CD14-positive monocyte (primary cell): ENCODE measurements around the gene NNMT. TPM values are rescaled to one million over a fixed set of nuclear protein-coding genes. Genes with fewer than 3 reads are reported as not detected.

ENCODE experiments used
- DNase-seq, 3 donors: peaks; one replicate each; pipeline ENCODE4 v3.0.0-alpha.2; 2011 to 2022
- H2AFZ ChIP-seq: 2 replicates; pipeline ENCODE4 v1.6.0; 2012; ENCODE audit warnings: mild to moderate bottlenecking, low read depth, low read length, inconsistent platforms; ENCODE audit not compliant: insufficient read depth, poor library complexity, severe bottlenecking
- H3K27ac ChIP-seq, 2 donors: 1 replicate in 1 of 2; 2 replicates in 1 of 2; pipeline ENCODE4 v1.5.1; 2012 to 2013; ENCODE audit warnings: low read length in 2 of 2, control low read depth in 1 of 2, inconsistent platforms in 1 of 2, low read depth in 1 of 2, mild to moderate bottlenecking in 1 of 2
- H3K27me3 ChIP-seq, 2 donors: one replicate each; pipeline versions ENCODE4 v1.6.0 to v1.6.1; 2011 to 2013; ENCODE audit warnings: low read length in 2 of 2; ENCODE audit not compliant: control insufficient read depth in 2 of 2, insufficient read depth in 2 of 2
- H3K36me3 ChIP-seq, 2 donors: replicated peaks in 1 of 2; 1 replicate in 1 of 2; 2 replicates in 1 of 2; pipeline versions ENCODE4 v1.5.1 to v1.6.1; 2012 to 2013; ENCODE audit warnings: low read length in 2 of 2, control low read depth in 1 of 2, inconsistent platforms in 1 of 2, mild to moderate bottlenecking in 1 of 2; ENCODE audit not compliant: insufficient read depth in 2 of 2, control insufficient read depth in 1 of 2
- H3K4me1 ChIP-seq, 2 donors: 1 replicate in 1 of 2; 2 replicates in 1 of 2; pipeline versions ENCODE4 v1.5.1 to v1.6.1; 2012 to 2013; ENCODE audit warnings: low read length in 2 of 2, control low read depth in 1 of 2, inconsistent platforms in 1 of 2, mild to moderate bottlenecking in 1 of 2, moderate library complexity in 1 of 2; ENCODE audit not compliant: insufficient read depth in 2 of 2, control insufficient read depth in 1 of 2
- H3K4me2 ChIP-seq: replicated peaks from 2 replicates; pipeline ENCODE3; 2012; ENCODE audit warnings: low read length, moderate library complexity, mild to moderate bottlenecking; ENCODE audit not compliant: poor library complexity, severe bottlenecking; ENCODE audit errors: extremely low read depth
- H3K4me3 ChIP-seq, 3 experiments: fragments of 200-600 bp in 1 of 3; sonication (generic) in 1 of 3; replicated peaks in 1 of 3; 1 replicate in 2 of 3; 2 replicates in 1 of 3; pipeline ENCODE4 v1.5.1; 2011 to 2013; ENCODE audit warnings: low read length in 3 of 3, mild to moderate bottlenecking in 3 of 3, control low read depth in 2 of 3, low read depth in 2 of 3, inconsistent platforms in 1 of 3, moderate library complexity in 1 of 3
- H3K79me2 ChIP-seq: 2 replicates; pipeline ENCODE4 v1.6.0; 2012; ENCODE audit warnings: mild to moderate bottlenecking, control low read depth, inconsistent platforms, low read length, moderate library complexity; ENCODE audit not compliant: insufficient read depth
- H3K9ac ChIP-seq: 2 replicates; pipeline ENCODE4 v1.6.0; 2017; ENCODE audit warnings: low read length, mild to moderate bottlenecking; ENCODE audit not compliant: insufficient read depth, poor library complexity, severe bottlenecking
- H3K9me3 ChIP-seq, 2 donors: replicated peaks in 1 of 2; 1 replicate in 1 of 2; 2 replicates in 1 of 2; pipeline versions ENCODE4 v1.5.1 to v1.6.1; 2012 to 2013; ENCODE audit warnings: low read length in 2 of 2, control low read depth in 1 of 2; ENCODE audit not compliant: control insufficient read depth in 1 of 2, insufficient read depth in 1 of 2
- H4K20me1 ChIP-seq: 2 replicates; pipeline ENCODE4 v1.6.0; 2012; ENCODE audit warnings: mild to moderate bottlenecking, low read length, control low read depth, moderate library complexity; ENCODE audit not compliant: insufficient read depth
- H3K27ac Mint-ChIP-seq, 7 donors: one replicate each; pipeline ENCODE4 v1.8.0; 2020; ENCODE audit warnings: mild to moderate bottlenecking in 7 of 7, mixed read lengths in 7 of 7, moderate library complexity in 6 of 7, inconsistent platforms in 2 of 7
- H3K27me3 Mint-ChIP-seq, 3 donors: one replicate each; pipeline ENCODE4 v1.8.0; 2021 to 2022; ENCODE audit warnings: low read depth in 3 of 3, mild to moderate bottlenecking in 3 of 3, mixed read lengths in 3 of 3, moderate library complexity in 3 of 3, inconsistent platforms in 1 of 3
- H3K36me3 Mint-ChIP-seq, 2 donors: one replicate each; pipeline ENCODE4 v1.8.0; 2020; ENCODE audit warnings: mixed read lengths in 2 of 2, inconsistent platforms in 1 of 2, mild to moderate bottlenecking in 1 of 2
- H3K4me1 Mint-ChIP-seq: one replicate; pipeline ENCODE4 v1.8.0; 2020; ENCODE audit warnings: mild to moderate bottlenecking, mixed read lengths
- H3K4me3 Mint-ChIP-seq, 2 donors: one replicate each; pipeline ENCODE4 v1.8.0; 2020; ENCODE audit warnings: mild to moderate bottlenecking in 2 of 2, mixed read lengths in 2 of 2, moderate library complexity in 1 of 2
- H3K9me3 Mint-ChIP-seq, 7 donors: one replicate each; pipeline ENCODE4 v1.8.0; 2020 to 2022; ENCODE audit warnings: mixed read lengths in 7 of 7, mild to moderate bottlenecking in 6 of 7, moderate library complexity in 6 of 7, inconsistent platforms in 2 of 7
- CTCF ChIP-seq: fragments of 200-600 bp; IDR thresholded peaks from one replicate; pipeline ENCODE4 v1.8.0; 2022; ENCODE audit warnings: antibody characterized with exemption, mild to moderate bottlenecking
- WGBS: methylation state at CpG from one replicate; pipeline ENCODE4 v1.1.5; 2013; ENCODE audit warnings: missing lambda C conversion rate; ENCODE audit not compliant: insufficient coverage; 5-methylcytosine and 5-hydroxymethylcytosine counted together
- intact Hi-C, 2 donors: fragments of 100-400 bp; cut with micrococcal nuclease; formaldehyde crosslinking; loops; one replicate each; pipeline versions ENCODE4 v1.15.0 to v1.15.1; 2023
- polyA plus RNA-seq, 3 donors: library from polyadenylated mRNA; depleted of rRNA in 1 of 3; unstranded in 2 of 3; stranded (reverse) in 1 of 3; fragments of 300-500 nt in 2 of 3; fragments of >200 nt in 1 of 3; fragmentation: Illumina TruSeq in 2 of 3; gene quantifications; 1 replicate in 2 of 3; 2 replicates in 1 of 3; pipeline ENCODE4 v1.2.3, GENCODE V29; 2012 to 2021

Gene NNMT
- polyA plus RNA-seq, 3 donors, result not detected

GRCh38 chr11:114259551-114259983, 36.6 kb upstream of the NNMT start:
- Histone ChIP-seq H3K79me2 (no peaks in the 10 kb centered on the region), H3K36me3 (no peaks in the 10 kb centered on the region), H3K9ac (no peak overlapping the region), H3K27me3 (peaks cover 0 to 4% of the 10 kb centered on the region in 2 donors), H3K27ac (no peak overlapping the region), H3K9me3 (no peaks in the 10 kb centered on the region), H3K4me1 (peaks cover 28% of the 10 kb centered on the region in 2 donors), H3K4me2 (no peak overlapping the region), H3K4me3 (no peak overlapping the region), H2AFZ (no peak overlapping the region), H4K20me1 (no peaks in the 10 kb centered on the region)
- Mint-ChIP-seq H3K4me1 (peaks cover 22% of the 10 kb centered on the region), H3K27ac (peak overlapping the region in 2 of 7 donors; percentile 26 to 41), H3K9me3 (no peaks in the 10 kb centered on the region), H3K36me3 (no peaks in the 10 kb centered on the region), H3K27me3 (peaks cover 0 to 4% (median 2%) of the 10 kb centered on the region in 3 donors), H3K4me3 (no peak overlapping the region)
- intact Hi-C loops, result no loop called here
- DNase-seq, result no peak
- TF ChIP-seq CTCF, result no peak
- WGBS, result 81% methylated on average over 12 of the region's 12 CpGs

- Mint-ChIP-seq H3K4me3 (peak overlapping the region; percentile 4 to 24), H3K36me3 (no peaks in the 10 kb centered on the region), H3K4me1 (peaks cover 22% of the 10 kb centered on the region), H3K27ac (peak overlapping the region in 2 of 7 donors; percentile 26 to 77), H3K9me3 (no peaks in the 10 kb centered on the region), H3K27me3 (peaks cover 0 to 4% (median 2%) of the 10 kb centered on the region in 3 donors)
- intact Hi-C loops, result loop anchor here (1.0 to 5.0 kb wide), 5 partner anchors 223 to 363 kb away; no protein-coding TSS in a partner anchor
- no peak overlapping the region for H3K9ac ChIP-seq
- peaks cover 0 to 4% of the 10 kb centered on the region in 2 donors for H3K27me3 ChIP-seq
- H3K4me2 ChIP-seq, result no peak overlapping the region
- no peaks in the 10 kb centered on the region for H3K9me3 ChIP-seq
- no peak overlapping the region for H3K4me3 ChIP-seq
- 65% methylated on average over 4 of the region's 6 CpGs for WGBS
- no peak for DNase-seq
- no peak overlapping the region for H2AFZ ChIP-seq
- peaks cover 28% of the 10 kb centered on the region in 2 donors for H3K4me1 ChIP-seq
- no peaks in the 10 kb centered on the region for H3K36me3 ChIP-seq
- H3K27ac ChIP-seq, result no peak overlapping the region
- TF ChIP-seq CTCF, result no peak
- H3K79me2 ChIP-seq, result no peaks in the 10 kb centered on the region
- no peaks in the 10 kb centered on the region for H4K20me1 ChIP-seq
These were observed 36.1 kb upstream of the NNMT start for GRCh38 chr11:114260077-114260476.
